Activated CD4-positive, alpha-beta T cell treated with anti-CD3 and anti-CD28 coated beads, Interleukin-2, Interleukin-4, amounts not matched to agents 100 ng/mL and 50 ng/mL, durations not matched to agents 16 hours and 8 hours (primary cell): ENCODE data around the gene MRTFA.
"Not testable (repeated sequence)": the region's sequence is repeated elsewhere in the genome, so short reads cannot be mapped to it uniquely, and the experiment has no call there.

Experiments
- DNase-seq: peaks from one replicate; pipeline ENCODE4 v3.0.0-alpha.2; 2020; ENCODE audit warnings: low spot score

The MRTFA gene

DNA sequence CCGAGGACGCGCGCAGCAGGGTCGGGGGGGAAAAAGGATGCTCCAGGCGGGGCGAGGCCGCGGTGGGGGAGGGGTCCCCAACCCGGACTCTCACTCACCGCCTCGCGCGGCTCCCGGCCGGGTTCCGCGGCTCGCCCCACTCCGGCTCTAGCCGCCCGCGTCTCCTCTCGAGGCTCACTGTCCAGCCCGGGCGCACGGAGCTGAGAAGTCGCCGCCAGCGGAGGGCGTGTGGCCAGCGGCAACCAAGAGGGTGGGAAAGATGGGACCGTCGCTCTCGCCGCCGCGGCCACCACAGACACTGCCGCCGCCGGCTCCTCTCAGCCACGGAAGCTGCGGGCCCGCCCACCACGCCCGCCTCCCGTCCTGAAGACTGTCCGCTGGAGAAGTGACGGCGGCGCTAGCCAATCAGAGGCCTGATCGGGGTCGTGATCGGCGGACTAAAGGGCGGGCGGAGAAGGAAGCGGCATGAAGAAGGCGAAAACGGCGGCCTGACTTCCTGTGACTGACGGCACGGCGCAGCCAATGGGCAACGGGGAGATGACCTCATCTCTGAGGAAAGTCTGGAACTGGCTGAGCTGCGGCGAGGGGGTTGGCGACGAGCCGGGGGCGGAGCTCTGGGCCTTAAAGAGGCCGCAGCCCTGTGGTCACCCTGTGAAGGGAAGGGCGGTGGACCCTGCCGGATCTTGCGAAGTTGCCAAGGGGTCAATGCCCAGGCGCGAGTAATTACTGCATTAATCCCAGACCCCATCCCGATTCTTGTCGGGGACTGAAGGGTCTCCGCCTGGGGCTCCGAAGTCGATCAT lies at the start of gene MRTFA:
Gene MRTFA, minus strand, starts transcription at position 340 of the 803 bp plus-strand sequence.
- peak; percentile 100 for DNase-seq

DNA sequence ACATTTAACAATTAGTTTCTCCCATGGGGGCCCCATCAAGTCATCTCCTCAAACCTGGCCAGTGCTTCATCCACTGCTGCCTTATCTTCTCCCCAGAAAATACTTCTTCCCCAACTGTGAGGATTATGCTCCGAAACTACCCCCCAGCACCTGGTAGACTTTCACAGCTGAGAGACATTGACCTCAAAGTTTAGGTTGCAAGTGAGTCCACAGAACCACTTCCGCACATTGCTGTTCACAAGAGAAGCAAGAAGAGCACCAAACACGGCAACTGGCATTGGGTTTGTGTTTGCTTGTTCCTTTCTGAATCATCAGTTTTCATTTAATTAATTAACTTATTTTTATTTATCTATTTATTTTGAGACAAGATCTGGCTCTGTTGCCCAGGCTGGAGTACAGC lies 48.9 kb upstream of the MRTFA start:
- no peak for DNase-seq

DNA sequence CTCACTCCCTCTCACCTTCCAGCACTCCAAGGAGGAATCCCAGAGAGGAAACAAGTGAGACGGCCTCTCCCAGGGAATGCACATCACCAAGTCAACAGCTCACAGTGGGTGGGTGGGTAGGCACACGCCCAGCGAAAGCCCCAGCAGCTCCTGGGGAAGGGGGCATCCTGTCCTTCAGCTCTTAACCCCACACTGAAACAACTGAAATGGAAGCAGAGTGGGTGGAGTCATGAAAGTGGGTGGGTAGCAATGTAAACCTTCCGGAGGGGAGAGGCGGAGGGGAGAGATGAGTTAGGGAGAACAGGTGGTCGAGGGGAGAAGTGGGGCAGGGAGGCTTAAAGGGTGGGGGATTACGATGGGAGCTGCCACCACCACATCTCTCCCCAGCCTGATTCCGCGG lies 48.2 kb upstream of the MRTFA start:
- no peak for DNase-seq

DNA sequence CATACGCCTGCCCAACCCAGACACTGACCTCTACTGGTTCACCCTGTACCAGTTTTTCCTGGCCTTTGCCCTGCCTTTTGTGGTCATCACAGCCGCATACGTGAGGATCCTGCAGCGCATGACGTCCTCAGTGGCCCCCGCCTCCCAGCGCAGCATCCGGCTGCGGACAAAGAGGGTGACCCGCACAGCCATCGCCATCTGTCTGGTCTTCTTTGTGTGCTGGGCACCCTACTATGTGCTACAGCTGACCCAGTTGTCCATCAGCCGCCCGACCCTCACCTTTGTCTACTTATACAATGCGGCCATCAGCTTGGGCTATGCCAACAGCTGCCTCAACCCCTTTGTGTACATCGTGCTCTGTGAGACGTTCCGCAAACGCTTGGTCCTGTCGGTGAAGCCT lies 44.9 kb upstream of the MRTFA start:
- DNase-seq, result no peak

- no peak for DNase-seq
Observed at GRCh38 chr22:40680819-40681183, 44.3 kb upstream of the MRTFA start.

- DNase-seq, result no peak
Observed at GRCh38 chr22:40679964-40680818, 43.7 kb upstream of the MRTFA start.

GRCh38 chr22:40679249-40679963 lies 42.9 kb upstream of the MRTFA start, which contains the start of gene MCHR1:
Gene MCHR1, plus strand, starts transcription at chr22:40679484. Its CDS starts 169 bp downstream, at chr22:40679653.
- no peak for DNase-seq

DNA sequence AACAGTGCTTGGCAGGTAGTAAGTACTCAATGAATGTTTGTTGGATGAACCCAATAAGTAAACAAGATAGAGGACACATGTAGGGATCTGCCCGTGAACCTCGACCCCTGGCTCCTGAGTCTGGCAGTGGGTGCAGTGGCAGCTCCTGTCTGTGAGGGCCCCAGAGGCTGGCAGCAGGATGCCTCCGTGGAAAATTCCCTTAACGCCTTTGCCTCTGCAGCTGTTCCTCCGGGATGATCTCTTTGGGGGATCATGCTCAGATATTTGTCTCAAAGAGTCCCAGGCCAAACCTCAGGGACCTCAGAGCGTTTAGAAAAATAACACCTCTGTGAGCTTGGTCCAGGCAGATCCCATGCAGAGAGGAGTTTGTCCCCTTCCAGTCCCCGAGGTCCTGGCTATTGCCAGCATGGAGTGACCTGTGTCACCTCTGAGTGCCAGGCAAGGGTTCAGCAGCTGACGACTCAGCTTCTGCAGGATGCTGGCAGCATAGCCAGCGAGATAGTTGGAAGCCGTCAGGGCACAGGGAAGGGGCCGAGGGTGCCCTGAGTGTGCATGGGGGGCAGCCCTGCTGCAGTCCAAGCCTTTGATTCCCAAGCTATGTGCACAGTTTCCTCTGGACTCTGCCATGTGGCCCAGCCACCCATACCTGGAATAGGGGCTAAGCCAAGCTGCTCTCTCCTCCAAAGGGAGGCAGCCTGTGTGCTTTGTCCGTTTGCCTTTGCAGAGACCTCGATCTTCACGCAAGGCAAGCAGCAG lies 42.2 kb upstream of the MRTFA start:
- DNase-seq, result no peak

DNA sequence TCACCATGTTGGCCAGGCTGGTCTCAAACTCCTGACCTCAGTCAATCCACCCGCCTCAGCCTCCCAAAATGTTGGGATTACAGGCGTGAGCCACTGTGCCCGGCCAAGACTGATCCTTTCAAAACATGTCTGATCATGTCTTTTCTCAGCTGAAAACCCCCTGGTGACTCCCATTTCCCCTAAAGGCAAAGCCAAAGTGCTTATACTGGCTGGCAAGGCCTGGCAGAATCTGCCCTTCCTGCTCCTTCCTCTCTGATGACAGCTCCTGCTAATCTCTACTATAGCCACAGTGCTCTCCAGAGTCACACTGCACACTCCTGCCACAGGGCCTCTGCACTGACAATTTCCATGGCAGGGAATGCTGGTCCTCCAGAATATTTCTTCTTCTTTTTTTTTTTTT lies 40.1 kb upstream of the MRTFA start:
- no peak for DNase-seq

DNA sequence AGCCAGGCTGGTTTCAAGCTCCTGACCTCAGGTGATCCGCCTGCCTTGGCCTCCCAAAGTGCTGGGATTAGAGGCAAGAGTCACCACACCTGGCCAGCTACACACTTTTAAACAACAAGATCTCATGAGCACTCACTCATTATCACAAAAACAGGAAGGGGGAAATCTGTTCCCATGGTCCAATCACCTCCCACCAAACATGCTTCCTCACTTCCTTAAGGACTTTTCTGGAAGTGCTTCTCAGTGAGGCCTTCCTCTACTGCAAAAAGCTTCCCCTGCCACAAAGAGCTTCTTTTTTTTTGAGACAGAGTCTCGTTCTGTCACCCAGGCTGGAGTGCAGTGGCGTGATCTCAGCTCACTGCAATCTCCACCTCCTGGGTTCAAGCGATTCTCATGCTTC lies 39.6 kb upstream of the MRTFA start:
- not testable (repeated sequence) for DNase-seq

DNA sequence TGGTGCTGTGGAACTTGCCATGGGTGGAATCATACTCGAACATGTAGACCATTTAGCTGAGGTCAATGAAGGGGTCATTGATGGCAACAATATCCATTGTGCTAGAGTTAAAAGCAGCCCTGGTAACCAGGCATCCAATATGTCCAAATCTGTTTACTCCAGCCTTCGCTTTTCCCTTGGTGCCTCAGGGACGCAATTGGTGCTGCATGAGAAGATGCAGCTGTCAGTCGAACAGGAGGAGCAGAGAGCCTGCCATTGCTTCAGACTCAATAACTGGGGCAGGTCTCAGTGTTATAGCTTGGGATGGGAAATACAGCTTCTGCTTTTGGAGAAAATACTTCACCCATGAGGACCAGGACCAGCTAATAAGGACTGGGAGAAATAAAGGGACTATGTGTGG lies 37.8 kb upstream of the MRTFA start:
- DNase-seq, result no peak

DNA sequence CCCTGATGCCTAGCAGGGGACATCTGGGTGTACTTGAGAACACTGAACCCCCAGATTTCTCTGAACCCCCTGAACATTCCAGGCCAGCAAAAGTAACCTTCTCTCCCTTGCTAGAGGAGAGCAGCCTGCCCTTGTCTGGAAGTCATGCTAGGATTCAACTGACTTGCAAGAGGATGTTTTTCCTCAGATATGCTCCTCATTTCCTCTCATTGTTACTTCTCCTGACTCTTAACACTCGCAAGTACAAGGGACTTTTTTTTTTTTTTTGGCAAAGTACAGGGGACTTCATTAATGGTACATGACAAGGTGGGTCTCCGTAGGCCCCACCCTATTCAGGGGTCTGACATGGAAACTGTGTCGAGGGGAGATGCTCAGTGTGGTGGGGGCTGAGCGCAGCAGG lies 36.5 kb upstream of the MRTFA start:
- DNase-seq, result no peak

DNA sequence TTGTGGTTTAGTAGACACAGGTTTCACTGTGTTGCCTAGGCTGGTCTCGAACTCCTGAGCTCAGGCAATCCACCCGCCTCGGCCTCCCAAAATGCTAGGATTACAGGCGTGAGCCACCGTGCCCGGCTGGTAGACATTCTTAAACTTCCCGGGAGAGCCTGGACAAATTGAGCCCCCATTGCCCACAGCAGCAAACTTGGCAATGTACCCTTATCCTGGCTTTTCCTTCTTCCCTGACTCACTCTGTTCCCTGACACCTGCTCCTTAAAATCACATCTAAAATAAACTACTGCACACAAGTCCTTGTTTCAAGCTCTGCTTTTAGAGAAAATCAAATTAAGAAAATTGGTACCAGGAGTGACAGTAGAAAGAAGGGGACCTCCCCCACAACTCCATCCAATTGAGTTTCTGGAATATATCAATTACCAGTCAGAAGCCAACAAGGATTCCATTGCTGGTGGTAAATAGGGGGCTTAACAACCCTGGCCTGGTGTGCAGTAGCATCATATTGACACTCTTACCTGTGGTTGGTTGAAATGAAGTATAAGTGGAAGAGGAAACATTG lies 35.4 kb upstream of the MRTFA start:
- no peak for DNase-seq

- DNase-seq, result no peak
Observed at GRCh38 chr22:40671369-40671768, 34.9 kb upstream of the MRTFA start.

DNA sequence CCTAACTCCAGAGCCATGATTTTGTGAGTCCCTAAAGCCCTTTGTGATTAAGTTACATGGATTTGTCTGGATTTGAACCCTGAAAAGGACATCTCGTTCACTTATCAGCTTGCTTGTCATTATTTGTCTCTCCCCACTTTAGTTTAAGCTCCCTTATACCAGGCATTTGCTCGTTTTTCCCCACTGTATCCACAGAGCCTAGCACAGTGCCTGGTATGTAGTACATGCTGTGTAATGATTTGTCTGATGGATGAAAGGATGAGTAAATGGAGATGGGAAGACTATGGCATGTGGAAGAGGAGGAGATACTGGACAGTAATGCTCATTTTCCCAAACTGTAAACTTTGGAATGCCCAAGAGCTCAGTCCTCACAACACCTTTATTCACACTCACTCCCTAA lies 33.5 kb upstream of the MRTFA start:
- no peak for DNase-seq

GRCh38 chr22:40668611-40669411 lies 32.3 kb upstream of the MRTFA start:
- peak; percentile 74 for DNase-seq

DNA sequence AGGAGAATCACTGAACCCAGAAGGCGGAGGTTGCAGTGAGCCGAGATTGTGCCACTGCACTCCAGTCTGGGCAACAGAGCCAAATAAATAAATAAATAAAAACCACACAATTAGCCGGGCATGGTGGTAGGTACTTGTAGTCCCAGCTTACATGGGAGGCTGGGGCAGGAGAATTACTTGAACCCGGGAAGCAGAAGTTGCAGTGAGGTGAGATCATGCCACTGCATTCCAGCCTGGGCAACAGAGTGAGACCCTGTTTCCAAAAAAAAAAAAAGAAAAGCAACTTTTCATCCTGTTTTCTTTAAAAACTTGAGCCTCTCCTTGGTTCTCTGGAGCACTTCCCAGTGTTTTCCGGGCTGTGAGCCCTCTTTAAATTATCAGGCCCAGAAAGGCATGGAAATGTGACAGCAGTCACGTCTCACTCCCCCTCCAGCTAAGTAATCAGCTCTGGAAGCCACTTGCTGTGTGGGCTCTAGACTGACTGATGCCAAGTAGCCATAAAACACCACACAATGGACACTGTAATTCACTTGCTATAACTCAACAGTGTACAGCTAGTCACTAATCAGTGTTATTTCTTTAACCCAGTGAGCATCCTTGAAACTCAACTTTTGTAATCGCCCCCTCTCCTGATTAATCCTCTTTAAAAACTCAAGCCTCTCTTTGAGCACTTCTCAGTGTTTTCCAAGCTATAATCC lies 29.8 kb upstream of the MRTFA start:
- DNase-seq, result no peak

GRCh38 chr22:40665312-40665711 lies 28.8 kb upstream of the MRTFA start:
- no peak for DNase-seq

DNA sequence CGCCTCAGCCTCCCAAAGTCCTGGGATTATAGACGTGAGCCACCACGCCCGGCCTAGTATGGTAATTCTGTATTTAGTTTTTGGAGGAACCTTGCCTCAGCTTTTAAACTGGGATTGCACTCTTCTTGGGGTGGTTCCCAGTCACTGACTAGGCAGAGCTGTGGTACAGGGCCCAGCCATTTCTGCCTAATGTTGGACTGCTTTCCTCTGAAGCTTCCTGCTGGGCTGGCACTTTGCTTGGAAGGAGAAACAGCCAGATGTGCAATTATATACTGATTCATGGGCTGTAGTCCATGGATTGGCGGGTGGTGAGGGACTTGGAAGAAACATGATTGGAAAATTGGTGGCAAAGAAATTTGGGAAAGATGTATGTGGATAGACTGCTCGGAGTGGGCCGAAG lies 25.2 kb upstream of the MRTFA start:
- DNase-seq, result no peak

GRCh38 chr22:40660730-40661129 lies 24.2 kb upstream of the MRTFA start:
- DNase-seq, result no peak
